HG03521 (cell line): ENCODE measurements around the gene KRTAP3-1.
"Not testable (repeated sequence)": the region's sequence is repeated elsewhere in the genome, so short reads cannot be mapped to it uniquely, and the experiment has no call there.

Source experiments
- ATAC-seq: cut with Tn5 transposase; IDR thresholded peaks from one replicate; pipeline ENCODE4 v1.9.1; 2021; ENCODE audit warnings: mild to moderate bottlenecking, moderate library complexity; ENCODE audit not compliant: unreplicated experiment

Gene KRTAP3-1

GRCh38 chr17:41008811-41009210, at the start of gene KRTAP3-1:
TSS of gene KRTAP3-1 (minus strand) at chr17:41009128. CDS start at chr17:41009074, 54 bp downstream.
- no peak for ATAC-seq

- no peak for ATAC-seq
Observed at GRCh38 chr17:41057547-41057946, 48.6 kb upstream of the KRTAP3-1 start.

GRCh38 chr17:41055130-41055529, 46.2 kb upstream of the KRTAP3-1 start, which contains the start of gene KRTAP2-2:
TSS of gene KRTAP2-2 (minus strand) at chr17:41055230. CDS start at chr17:41055211, 19 bp downstream.
- ATAC-seq, result not testable (repeated sequence)

- not testable (repeated sequence) for ATAC-seq
Observed at GRCh38 chr17:41054556-41054955, 45.6 kb upstream of the KRTAP3-1 start.

- ATAC-seq, result no peak
Observed at GRCh38 chr17:41054025-41054424, 45.1 kb upstream of the KRTAP3-1 start.

- ATAC-seq, result no peak
Observed at GRCh38 chr17:41052566-41052965, 43.6 kb upstream of the KRTAP3-1 start.

GRCh38 chr17:41049110-41049509, 40.2 kb upstream of the KRTAP3-1 start:
- ATAC-seq, result no peak

GRCh38 chr17:41048441-41048840, 39.5 kb upstream of the KRTAP3-1 start:
- no peak for ATAC-seq

- ATAC-seq, result not testable (repeated sequence)
Observed at GRCh38 chr17:41046735-41047465, 38.0 kb upstream of the KRTAP3-1 start, which contains the start of gene KRTAP2-1. TSS of gene KRTAP2-1 (minus strand) at chr17:41047316. CDS start at chr17:41047267, 49 bp downstream.

GRCh38 chr17:41042953-41043352, 34.0 kb upstream of the KRTAP3-1 start:
- no peak for ATAC-seq

GRCh38 chr17:41040783-41041571, 32.0 kb upstream of the KRTAP3-1 start, which contains the start of gene KRTAP1-1:
TSS of gene KRTAP1-1 (minus strand) at chr17:41041450. CDS start at chr17:41041397, 53 bp downstream.
- not testable (repeated sequence) for ATAC-seq

- ATAC-seq, result no peak
Observed at GRCh38 chr17:41037853-41038350, 29.0 kb upstream of the KRTAP3-1 start.

- ATAC-seq, result not testable (repeated sequence)
Observed at GRCh38 chr17:41034346-41034935, 25.5 kb upstream of the KRTAP3-1 start, which contains the start of gene KRTAP1-3. TSS of gene KRTAP1-3 (minus strand) at chr17:41034874. CDS start at chr17:41034821, 53 bp downstream.

- ATAC-seq, result no peak
Observed at GRCh38 chr17:41029633-41030245, 20.8 kb upstream of the KRTAP3-1 start, which contains the start of gene KRTAP1-4. TSS of gene KRTAP1-4 (minus strand) at chr17:41030195. CDS start at chr17:41030078, 117 bp downstream.

GRCh38 chr17:41026715-41027471, 18.0 kb upstream of the KRTAP3-1 start, which contains the start of gene KRTAP1-5:
TSS of gene KRTAP1-5 (minus strand) at chr17:41027208. CDS start at chr17:41027155, 53 bp downstream.
- no peak for ATAC-seq

- ATAC-seq, result no peak
Observed at GRCh38 chr17:41024697-41025096, 15.8 kb upstream of the KRTAP3-1 start.

- no peak for ATAC-seq
Observed at GRCh38 chr17:41020336-41020735, 11.4 kb upstream of the KRTAP3-1 start.

- no peak for ATAC-seq
Observed at GRCh38 chr17:41019415-41019814, 10.5 kb upstream of the KRTAP3-1 start.

- no peak for ATAC-seq
Observed at GRCh38 chr17:41018541-41018940, 9.6 kb upstream of the KRTAP3-1 start.
